ENCODE data around the gene DTNB.

The DTNB gene

DNA sequence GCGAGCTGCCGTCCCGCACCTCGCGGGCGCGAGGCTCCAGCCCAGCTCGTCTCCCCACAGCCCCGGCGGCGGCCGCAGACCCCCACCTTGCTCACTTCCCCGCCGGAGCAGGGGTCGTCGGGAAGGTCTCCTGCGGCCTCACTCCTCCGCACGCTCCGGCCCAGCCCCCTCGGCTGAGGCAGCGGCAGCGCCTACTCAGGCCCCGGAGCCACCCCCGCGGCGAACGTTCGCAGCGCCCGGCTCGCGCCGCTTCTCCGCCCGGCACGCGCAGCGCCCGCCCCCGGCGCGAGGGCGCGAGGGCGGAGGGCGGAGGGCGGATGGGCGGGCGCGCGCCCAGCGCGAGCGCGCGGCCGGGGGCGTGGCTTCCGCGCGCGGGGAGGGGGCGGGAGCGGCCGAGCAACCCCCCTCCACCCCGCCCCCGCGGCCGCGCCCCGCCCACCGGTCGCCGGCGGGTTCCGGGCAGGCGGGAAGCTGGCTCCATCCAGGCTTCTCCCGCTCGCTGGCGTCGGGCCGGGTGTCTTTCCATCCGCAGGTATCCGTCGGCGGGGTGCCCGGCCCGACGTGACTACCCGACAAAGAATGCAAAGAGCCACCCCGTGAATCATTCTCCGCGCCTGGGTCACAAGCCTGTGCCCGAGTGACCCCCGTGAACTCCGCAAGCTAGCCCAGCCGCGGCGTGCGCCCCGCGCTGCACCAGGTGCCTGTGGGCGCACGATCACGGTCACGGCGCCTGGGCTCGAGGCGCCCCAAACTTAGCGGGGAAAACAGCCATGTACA, at the start of gene DTNB:
TSS of gene DTNB (minus strand) at position 278 of the 777 bp plus-strand sequence. CDS start 20,917 bp downstream, outside the sequence.
- H3K27ac ChIP-seq = peak within 1 kb of the TSS; percentile 91
- TF ChIP-seq, protein P1, sequence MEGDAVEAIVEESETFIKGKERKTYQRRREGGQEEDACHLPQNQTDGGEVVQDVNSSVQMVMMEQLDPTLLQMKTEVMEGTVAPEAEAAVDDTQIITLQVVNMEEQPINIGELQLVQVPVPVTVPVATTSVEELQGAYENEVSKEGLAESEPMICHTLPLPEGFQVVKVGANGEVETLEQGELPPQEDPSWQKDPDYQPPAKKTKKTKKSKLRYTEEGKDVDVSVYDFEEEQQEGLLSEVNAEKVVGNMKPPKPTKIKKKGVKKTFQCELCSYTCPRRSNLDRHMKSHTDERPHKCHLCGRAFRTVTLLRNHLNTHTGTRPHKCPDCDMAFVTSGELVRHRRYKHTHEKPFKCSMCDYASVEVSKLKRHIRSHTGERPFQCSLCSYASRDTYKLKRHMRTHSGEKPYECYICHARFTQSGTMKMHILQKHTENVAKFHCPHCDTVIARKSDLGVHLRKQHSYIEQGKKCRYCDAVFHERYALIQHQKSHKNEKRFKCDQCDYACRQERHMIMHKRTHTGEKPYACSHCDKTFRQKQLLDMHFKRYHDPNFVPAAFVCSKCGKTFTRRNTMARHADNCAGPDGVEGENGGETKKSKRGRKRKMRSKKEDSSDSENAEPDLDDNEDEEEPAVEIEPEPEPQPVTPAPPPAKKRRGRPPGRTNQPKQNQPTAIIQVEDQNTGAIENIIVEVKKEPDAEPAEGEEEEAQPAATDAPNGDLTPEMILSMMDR (conservative IDR thresholded peaks at IDR 0.05) = no peak
- no peak for TF ChIP-seq ZFX (IDR thresholded peaks at IDR 0.05)

DNA sequence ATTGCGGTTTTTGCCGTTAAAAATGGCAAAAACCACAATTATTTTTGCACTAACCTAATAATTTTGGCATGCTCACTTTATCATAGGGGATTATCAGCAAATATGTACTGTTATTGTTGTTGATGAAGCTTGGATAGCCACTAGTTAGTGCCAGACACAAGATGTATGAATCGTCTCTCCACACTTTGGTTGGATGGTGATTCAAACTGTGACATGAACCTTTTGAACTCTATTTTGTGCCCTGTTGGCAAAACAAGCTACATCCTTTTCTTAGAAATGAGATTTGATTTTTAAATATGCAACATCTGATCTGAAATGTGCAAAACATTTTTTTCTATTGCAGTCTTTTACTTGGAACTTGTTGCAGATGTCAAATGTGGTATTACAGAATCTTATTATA, 48.8 kb upstream of the DTNB start:
- TF ChIP-seq, protein P1 (conservative IDR thresholded peaks at IDR 0.05) = no peak
- TF ChIP-seq ZFX (IDR thresholded peaks at IDR 0.05) = no peak
- no peak overlapping the region for H3K27ac ChIP-seq

DNA sequence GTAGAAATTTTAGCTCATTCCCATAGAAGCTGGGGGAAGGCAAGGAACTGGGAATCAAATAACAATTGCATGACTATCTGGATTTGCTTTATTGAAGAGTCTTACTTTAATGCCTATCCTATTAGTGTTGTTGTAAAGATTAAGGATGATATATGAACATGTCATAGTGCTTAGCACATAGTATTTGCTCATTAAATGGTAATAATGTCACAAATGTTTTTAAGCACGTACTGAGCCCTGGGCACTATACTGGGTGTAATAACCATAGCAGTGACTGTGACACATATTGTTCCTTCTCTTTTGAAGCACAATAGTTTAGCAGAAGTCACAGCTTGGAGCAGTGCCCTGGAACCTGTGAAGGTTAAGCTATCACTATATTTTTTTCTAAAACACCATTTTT, 47.2 kb upstream of the DTNB start:
- no peak overlapping the region for H3K27ac ChIP-seq
- TF ChIP-seq ZFX (IDR thresholded peaks at IDR 0.05) = no peak
- TF ChIP-seq, protein P1 (conservative IDR thresholded peaks at IDR 0.05) = no peak

DNA sequence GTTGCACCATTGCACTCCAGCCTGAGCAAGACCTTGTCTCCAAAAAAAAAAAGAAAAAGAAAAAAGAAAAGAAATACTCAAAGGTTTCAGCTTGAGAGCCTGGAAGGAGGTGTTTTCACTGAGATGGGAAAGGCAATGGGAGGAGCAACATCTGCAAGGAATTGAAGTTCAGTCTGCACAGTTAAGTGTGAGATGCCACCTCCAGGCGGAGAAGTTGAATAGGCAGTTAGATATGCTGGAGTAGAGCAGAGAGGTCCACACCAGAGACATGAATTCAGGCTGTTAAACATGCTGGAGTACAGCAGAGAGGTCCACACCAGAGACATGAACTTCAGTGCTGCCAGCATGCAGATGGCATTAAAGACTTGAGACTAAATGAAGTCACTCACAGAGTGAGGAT, 41.4 kb upstream of the DTNB start:
- TF ChIP-seq, protein P1 (conservative IDR thresholded peaks at IDR 0.05) = no peak
- TF ChIP-seq ZFX (IDR thresholded peaks at IDR 0.05) = no peak
- H3K27ac ChIP-seq = no peak overlapping the region

DNA sequence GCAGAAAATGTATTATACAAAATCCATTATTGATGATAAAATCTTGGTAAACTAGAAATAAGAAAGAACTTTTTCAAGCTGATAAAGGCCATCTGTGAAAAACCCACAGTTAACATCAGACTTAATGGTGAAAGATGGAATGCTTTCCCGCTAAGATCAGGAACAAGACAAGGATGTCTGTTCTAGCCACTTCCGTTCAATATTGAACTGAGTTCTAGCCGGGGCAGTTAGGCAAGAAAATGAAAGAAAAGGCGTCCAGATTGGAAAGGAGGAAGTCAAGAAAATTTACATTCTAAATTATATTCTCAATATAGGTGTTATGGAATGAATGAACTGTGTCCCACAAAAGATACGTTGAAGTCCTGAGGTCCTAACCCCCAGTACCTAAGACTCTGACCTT, 39.1 kb upstream of the DTNB start:
- 0 out of 2 replicates have a peak overlapping the region, but pooled peaks have one; percentile 21 for H3K27ac ChIP-seq
- no peak for TF ChIP-seq ZFX (IDR thresholded peaks at IDR 0.05)
- TF ChIP-seq, protein P1 (conservative IDR thresholded peaks at IDR 0.05) = no peak

DNA sequence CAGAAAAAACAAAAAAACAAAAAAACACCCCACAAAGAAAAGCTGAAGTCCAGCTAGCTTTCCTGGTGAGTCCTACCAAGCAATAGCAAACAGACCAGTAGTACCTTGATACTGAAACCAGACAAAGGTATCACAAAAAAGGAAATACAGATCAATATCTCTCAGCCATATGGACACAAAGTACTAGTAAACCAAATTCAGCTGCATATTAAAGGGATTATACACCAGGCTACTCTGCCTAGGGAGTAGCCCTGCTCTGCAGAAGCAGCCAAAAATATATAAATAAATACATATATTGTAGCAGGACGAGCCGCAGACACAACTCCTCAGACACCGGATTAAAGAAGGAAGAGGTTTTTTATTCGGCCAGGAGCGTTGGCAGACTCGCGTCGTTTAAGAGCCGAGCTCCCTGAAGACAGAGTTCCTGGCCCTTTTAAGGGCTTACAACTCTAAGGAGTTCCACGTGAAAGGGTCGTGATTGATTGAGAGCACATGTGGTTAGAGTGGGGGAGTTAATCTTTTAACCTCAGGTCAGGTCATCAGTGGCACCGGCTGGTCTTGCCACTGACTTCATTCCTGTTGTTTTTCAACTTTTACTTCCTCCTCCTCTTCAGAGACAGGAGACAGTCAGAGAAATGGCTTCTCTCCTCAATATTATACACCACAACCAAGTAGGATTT, 38.4 kb upstream of the DTNB start:
- TF ChIP-seq, protein P1 (conservative IDR thresholded peaks at IDR 0.05) = no peak
- no peak for TF ChIP-seq ZFX (IDR thresholded peaks at IDR 0.05)
- peak overlapping the region; percentile 77 for H3K27ac ChIP-seq

DNA sequence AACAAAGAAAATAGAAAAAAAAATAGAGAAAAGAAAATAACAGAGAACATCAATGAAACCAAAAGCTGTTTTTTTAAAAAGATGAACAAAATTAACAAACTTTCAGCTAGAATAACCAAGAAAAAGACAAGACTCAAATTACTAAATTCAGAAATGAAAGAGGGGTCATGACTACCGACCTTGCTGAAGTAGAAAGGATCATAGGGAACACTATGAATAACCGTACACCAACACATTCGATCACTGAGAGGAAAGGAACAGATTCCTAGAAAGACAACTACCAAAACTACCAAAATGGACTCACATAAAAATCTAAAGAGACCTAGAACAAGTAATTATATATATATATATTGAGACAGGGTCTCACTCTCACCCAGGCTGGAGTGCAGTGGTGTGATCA, 37.4 kb upstream of the DTNB start:
- H3K27ac ChIP-seq = peak overlapping the region; percentile 77

More for the DNA sequence above, 37.4 kb upstream of the DTNB start:
- no peak for TF ChIP-seq ZFX (IDR thresholded peaks at IDR 0.05)
- TF ChIP-seq, protein P1 (conservative IDR thresholded peaks at IDR 0.05) = no peak

All from C4-2B (cell line).